HCT116 (cell line): ENCODE measurements around the gene PLCB1. TPM values are rescaled to one million over a fixed set of nuclear protein-coding genes. Genes with fewer than 3 reads are reported as not detected.

Experiments used
- ATAC-seq: fragments of 200-7000 bp; cut with Tn5 transposase; 2 replicates; pipeline ENCODE4 v1.9.1; 2020; ENCODE audit warnings: mild to moderate bottlenecking, moderate library complexity
- BruUV-seq: library from RNA; stranded (reverse); fragments of 400-500 nt; replicated peaks from 2 replicates; lab custom pipeline; 2021; lab: Mats Ljungman, UMichigan
- CTCF ChIA-PET: fragments of 300-600 bp; sonication (Branson Sonifier 250); formaldehyde crosslinking; loops from one replicate; lab custom pipeline; 2021; ENCODE audit warnings: antibody characterized with exemption; lab: Charles Lee
- POLR2A ChIA-PET: fragments of 300-600, 350-600 bp; sonication (Branson Sonifier 250); formaldehyde crosslinking; loops from one replicate; lab custom pipeline; 2021; ENCODE audit warnings: antibody characterized with exemption; lab: Charles Lee
- RAD21 ChIA-PET, 2 experiments: fragments of 300-600 bp; sonication (Branson Sonifier 250); formaldehyde crosslinking; loops; one replicate each; lab custom pipeline; 2023; ENCODE audit warnings: low total read pairs in 2 of 2; ENCODE audit not compliant: uncharacterized antibody in 2 of 2, unreplicated experiment in 2 of 2, low non-redundant PET in 1 of 2; lab: Charles Lee
- DNase-seq: peaks from one replicate; pipeline ENCODE4 v3.0.0-alpha.2; 2010; ENCODE audit warnings: low read depth, low spot score
- H2AFZ ChIP-seq: fragments of 200-600 bp; shearing (Covaris generic), sonication (generic); 2 replicates; pipeline ENCODE4 v1.6.1; 2017; ENCODE audit warnings: low read depth, mixed run types, mixed read lengths, antibody characterized with exemption, low read length; ENCODE audit not compliant: poor library complexity, severe bottlenecking
- H3K27ac ChIP-seq: 2 replicates; pipeline ENCODE4 v1.5.1; 2012; ENCODE audit warnings: low read depth, low read length
- H3K27me3 ChIP-seq: fragments of 200-600 bp; sonication (generic); 2 replicates; pipeline ENCODE4 v1.6.1; 2016; ENCODE audit warnings: mixed run types, low read length, mixed read lengths; ENCODE audit not compliant: insufficient read depth
- H3K36me3 ChIP-seq, 2 experiments: fragments of 200-500 bp in 1 of 2; fragments of 200-600 bp in 1 of 2; sonication (Bioruptor generic) in 1 of 2; sonication (generic) in 1 of 2; 2 replicates each; pipeline versions ENCODE4 v1.5.1 to v1.6.1; 2014 to 2016; ENCODE audit warnings: low read length in 2 of 2, inconsistent platforms in 1 of 2, mixed read lengths in 1 of 2, mixed run types in 1 of 2; ENCODE audit not compliant: insufficient read depth in 2 of 2, control insufficient read depth in 1 of 2
- H3K4me1 ChIP-seq, 2 experiments: fragments of 200-600 bp in 1 of 2; sonication (generic) in 1 of 2; 2 replicates each; pipeline versions ENCODE4 v1.5.1 to v1.6.1; 2012 to 2017; ENCODE audit warnings: low read length in 2 of 2, inconsistent platforms in 1 of 2, mild to moderate bottlenecking in 1 of 2, mixed read lengths in 1 of 2, mixed run types in 1 of 2, moderate library complexity in 1 of 2; ENCODE audit not compliant: insufficient read depth in 2 of 2, control insufficient read depth in 1 of 2
- H3K4me2 ChIP-seq: fragments of 200-600 bp; sonication (generic); 2 replicates; pipeline ENCODE4 v1.6.1; 2017; ENCODE audit warnings: mixed run types, low read length, mixed read lengths
- H3K4me3 ChIP-seq, 2 experiments: fragments of 200-600 bp in 1 of 2; sonication (generic) in 1 of 2; replicated peaks in 1 of 2; 2 replicates each; pipeline ENCODE4 v1.5.1; 2011 to 2016; ENCODE audit warnings: low read length in 2 of 2, control low read depth in 1 of 2, low read depth in 1 of 2, mild to moderate bottlenecking in 1 of 2, mixed read lengths in 1 of 2, mixed run types in 1 of 2
- H3K79me2 ChIP-seq: fragments of 200-600 bp; sonication (generic); 2 replicates; pipeline ENCODE4 v1.6.1; 2017; ENCODE audit warnings: mild to moderate bottlenecking, mixed run types, low read length, moderate library complexity, mixed read lengths; ENCODE audit not compliant: insufficient read depth
- H3K9ac ChIP-seq: fragments of 200-600 bp; sonication (generic); 2 replicates; pipeline ENCODE4 v1.6.1; 2016; ENCODE audit warnings: low read length, mixed read lengths
- H3K9me2 ChIP-seq: fragments of 200-600 bp; sonication (generic), shearing (Covaris generic); 2 replicates; pipeline ENCODE4 v1.6.1; 2017; ENCODE audit warnings: mixed run types, mild to moderate bottlenecking, moderate library complexity; ENCODE audit not compliant: insufficient read depth
- H3K9me3 ChIP-seq, 2 experiments: fragments of 200-500 bp in 1 of 2; fragments of 200-600 bp in 1 of 2; sonication (Bioruptor generic) in 1 of 2; sonication (generic) in 1 of 2; 2 replicates each; pipeline ENCODE4 v1.6.1; 2014 to 2017; ENCODE audit warnings: low read length in 2 of 2, mixed read lengths in 2 of 2, inconsistent platforms in 1 of 2, low read depth in 1 of 2, mild to moderate bottlenecking in 1 of 2, mixed run types in 1 of 2, moderate library complexity in 1 of 2; ENCODE audit not compliant: control insufficient read depth in 1 of 2, insufficient read depth in 1 of 2
- H4K20me1 ChIP-seq: fragments of 200-600 bp; sonication (generic), shearing (Covaris generic); 2 replicates; pipeline ENCODE4 v1.6.1; 2017; ENCODE audit warnings: mixed run types, mild to moderate bottlenecking, moderate library complexity; ENCODE audit not compliant: insufficient read depth
- CEBPB ChIP-seq: IDR thresholded peaks from 2 replicates; pipeline ENCODE4 v1.6.1; 2012; ENCODE audit warnings: low read depth
- EGR1 ChIP-seq: IDR thresholded peaks from 2 replicates; pipeline ENCODE4 v1.6.1; 2012; ENCODE audit warnings: low read depth
- ELF1 ChIP-seq: IDR thresholded peaks from 2 replicates; pipeline ENCODE4 v1.6.1; 2012; ENCODE audit warnings: low read depth, borderline replicate concordance
- EZH2 ChIP-seq: fragments of 200-600 bp; sonication (generic); IDR thresholded peaks from 2 replicates; pipeline ENCODE4 v1.6.1; 2017; ENCODE audit warnings: antibody characterized with exemption, mixed run types
- JUND ChIP-seq: IDR thresholded peaks from 2 replicates; pipeline ENCODE4 v1.6.1; 2012
- POLR2A ChIP-seq: IDR thresholded peaks from 2 replicates; pipeline ENCODE4 v1.7.0; 2011; ENCODE audit warnings: borderline replicate concordance; ENCODE audit not compliant: insufficient read depth, insufficient read length; ENCODE audit errors: extremely low read depth
- POLR2AphosphoS5 ChIP-seq: IDR thresholded peaks from 2 replicates; pipeline ENCODE4 v1.6.1; 2011; ENCODE audit warnings: mild to moderate bottlenecking, low read depth, low read length, moderate library complexity
- SIN3A ChIP-seq: IDR thresholded peaks from 2 replicates; pipeline ENCODE4 v1.6.1; 2012; ENCODE audit warnings: low read depth
- SP1 ChIP-seq: IDR thresholded peaks from 2 replicates; pipeline ENCODE4 v1.6.1; 2012; ENCODE audit warnings: low read depth
- ZFX ChIP-seq: fragments of 450-650 bp; IDR thresholded peaks from 2 replicates; pipeline ENCODE4 v1.6.1; 2017
- ZNF274 ChIP-seq: fragments of 200-500 bp; sonication (Bioruptor generic); IDR thresholded peaks from 2 replicates; pipeline ENCODE4 v1.6.1; 2014; ENCODE audit warnings: mild to moderate bottlenecking, low read depth, low read length, inconsistent platforms
- intact Hi-C: fragments of 100-400 bp; cut with micrococcal nuclease; formaldehyde crosslinking; loops from 2 replicates; pipeline ENCODE4 v1.10.0; 2022
- total RNA-seq: library from RNA; stranded (reverse); gene quantifications from one replicate; pipeline ENCODE4 v1.2.1, GENCODE V29; 2021; ENCODE audit not compliant: unreplicated experiment
- TF ChIP-seq, protein P1 (sequence below): IDR thresholded peaks from 2 replicates; pipeline ENCODE4 v1.6.1; 2012
- TF ChIP-seq, protein P2 (sequence below): IDR thresholded peaks from 2 replicates; pipeline ENCODE4 v1.6.1; 2011; ENCODE audit warnings: mild to moderate bottlenecking, low read length, moderate library complexity; ENCODE audit not compliant: insufficient replicate concordance; ENCODE audit errors: extremely low read depth
- TF ChIP-seq, protein P3 (sequence below): IDR thresholded peaks from 2 replicates; pipeline ENCODE4 v1.6.1; 2012
- TF ChIP-seq, protein P4 (sequence below): IDR thresholded peaks from 2 replicates; pipeline ENCODE4 v1.6.1; 2012; ENCODE audit warnings: low read depth

The PLCB1 gene
- total RNA-seq, 1 experiment from 2014 or later, result 15.8 TPM

DNA sequence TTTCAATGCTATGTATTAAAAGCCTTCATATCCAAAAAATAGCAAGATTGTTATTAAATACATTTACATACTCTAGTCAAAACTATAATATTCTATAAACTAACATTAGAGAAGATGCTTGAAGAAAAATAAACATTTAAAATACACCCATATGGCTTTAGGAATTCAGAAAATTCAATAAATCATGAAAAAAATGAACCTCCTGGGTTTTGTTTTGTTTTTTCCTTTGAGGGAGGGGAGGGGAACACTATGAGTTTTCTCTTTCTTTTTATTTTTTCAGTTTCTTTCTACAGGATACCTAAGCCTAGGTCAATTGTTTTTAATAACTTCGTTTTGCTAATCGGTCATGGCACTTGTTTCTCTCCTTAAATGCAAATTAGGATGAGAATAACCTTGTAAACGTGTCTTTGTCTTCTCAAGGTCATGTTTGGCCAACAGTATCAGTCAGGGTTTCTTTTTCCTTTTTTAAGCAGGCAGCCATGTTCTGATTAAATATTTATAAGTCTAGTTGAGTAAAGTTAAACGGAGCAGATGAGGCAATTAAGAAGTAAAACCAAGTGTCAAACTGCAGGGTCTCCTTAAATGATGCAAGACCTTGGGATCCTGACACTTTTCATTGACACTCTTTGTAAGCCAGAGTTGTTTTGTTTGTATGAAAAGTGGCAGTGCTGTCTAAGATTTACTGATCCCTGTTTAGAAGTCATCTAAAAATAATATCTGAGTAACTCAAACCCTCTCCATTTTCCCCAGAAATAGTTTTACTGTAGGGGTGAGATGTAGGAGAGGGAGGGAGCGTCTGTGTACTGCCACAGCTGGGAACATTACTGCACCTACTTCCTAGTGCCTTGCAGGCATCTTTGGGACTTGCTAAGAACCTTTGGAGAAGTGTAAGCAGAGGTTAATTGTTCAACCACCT is 392.3 kb downstream of the PLCB1 start:
- Histone ChIP-seq H3K9me3 (no peaks in the 10 kb centered on the region), H3K4me1 (no peaks in the 10 kb centered on the region), H4K20me1 (no peaks in the 10 kb centered on the region), H3K9me2 (no peaks in the 10 kb centered on the region), H3K4me2 (no peak overlapping the region), H3K27me3 (no peaks in the 10 kb centered on the region), H3K4me3 (no peak overlapping the region), H3K9ac (no peak overlapping the region), H3K36me3 (no peaks in the 10 kb centered on the region), H2AFZ (no peak overlapping the region), H3K79me2 (no peaks in the 10 kb centered on the region), H3K27ac (no peak overlapping the region)
- CTCF ChIA-PET, result no interaction called here
- DNase-seq, result no peak
- no peak for ATAC-seq
- RAD21 ChIA-PET, result no interaction called here
- BruUV-seq, result no TSS peak
- TF ChIP-seq CEBPB, result no peak
- intact Hi-C loops, result loop anchor here (10.0 kb wide), 1 partner anchor 490 kb away; no protein-coding TSS in a partner anchor
- POLR2A ChIA-PET, result no interaction called here

DNA sequence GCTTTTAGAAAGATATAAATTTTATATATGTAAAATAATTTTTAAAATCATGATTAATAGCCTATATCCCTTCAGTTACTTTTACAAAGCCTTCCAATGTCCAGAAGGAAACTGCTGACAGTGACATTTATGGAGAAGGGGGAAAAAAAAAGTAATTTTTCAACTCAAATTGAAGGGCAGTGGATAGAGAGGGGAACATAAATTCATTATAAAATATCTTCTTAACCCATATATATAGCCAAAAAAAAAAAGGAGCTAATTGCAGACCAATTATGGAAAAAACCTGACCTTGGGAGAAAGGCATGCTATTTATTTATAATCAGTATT is 392.9 kb downstream of the PLCB1 start:
- H3K9me3 ChIP-seq, result no peaks in the 10 kb centered on the region
- no peak overlapping the region for H2AFZ ChIP-seq
- no peaks in the 10 kb centered on the region for H3K36me3 ChIP-seq
- H3K79me2 ChIP-seq, result no peaks in the 10 kb centered on the region
- no peaks in the 10 kb centered on the region for H3K9me2 ChIP-seq
- intact Hi-C loops, result loop anchor here (10.0 kb wide), 1 partner anchor 490 kb away; no protein-coding TSS in a partner anchor
- BruUV-seq, result no TSS peak
- H3K4me3 ChIP-seq, result no peak overlapping the region
- no peak overlapping the region for H3K4me2 ChIP-seq
- POLR2A ChIA-PET, result no interaction called here
- H3K27me3 ChIP-seq, result no peaks in the 10 kb centered on the region
- no peaks in the 10 kb centered on the region for H4K20me1 ChIP-seq
- H3K27ac ChIP-seq, result no peak overlapping the region
- no peak for ATAC-seq
- CTCF ChIA-PET, result no interaction called here
- H3K4me1 ChIP-seq, result no peaks in the 10 kb centered on the region
- TF ChIP-seq SIN3A (no peak), EZH2 (no peak), SP1 (no peak), ZNF274 (no peak), POLR2A (no peak), EGR1 (no peak), JUND (no peak), CEBPB (no peak), ELF1 (no peak), POLR2AphosphoS5 (no peak), ZFX (no peak)
- TF ChIP-seq, protein P1, sequence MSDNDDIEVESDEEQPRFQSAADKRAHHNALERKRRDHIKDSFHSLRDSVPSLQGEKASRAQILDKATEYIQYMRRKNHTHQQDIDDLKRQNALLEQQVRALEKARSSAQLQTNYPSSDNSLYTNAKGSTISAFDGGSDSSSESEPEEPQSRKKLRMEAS, result no peak
- TF ChIP-seq, protein P2, sequence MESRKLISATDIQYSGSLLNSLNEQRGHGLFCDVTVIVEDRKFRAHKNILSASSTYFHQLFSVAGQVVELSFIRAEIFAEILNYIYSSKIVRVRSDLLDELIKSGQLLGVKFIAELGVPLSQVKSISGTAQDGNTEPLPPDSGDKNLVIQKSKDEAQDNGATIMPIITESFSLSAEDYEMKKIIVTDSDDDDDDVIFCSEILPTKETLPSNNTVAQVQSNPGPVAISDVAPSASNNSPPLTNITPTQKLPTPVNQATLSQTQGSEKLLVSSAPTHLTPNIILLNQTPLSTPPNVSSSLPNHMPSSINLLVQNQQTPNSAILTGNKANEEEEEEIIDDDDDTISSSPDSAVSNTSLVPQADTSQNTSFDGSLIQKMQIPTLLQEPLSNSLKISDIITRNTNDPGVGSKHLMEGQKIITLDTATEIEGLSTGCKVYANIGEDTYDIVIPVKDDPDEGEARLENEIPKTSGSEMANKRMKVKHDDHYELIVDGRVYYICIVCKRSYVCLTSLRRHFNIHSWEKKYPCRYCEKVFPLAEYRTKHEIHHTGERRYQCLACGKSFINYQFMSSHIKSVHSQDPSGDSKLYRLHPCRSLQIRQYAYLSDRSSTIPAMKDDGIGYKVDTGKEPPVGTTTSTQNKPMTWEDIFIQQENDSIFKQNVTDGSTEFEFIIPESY, result no peak
- TF ChIP-seq, protein P3, sequence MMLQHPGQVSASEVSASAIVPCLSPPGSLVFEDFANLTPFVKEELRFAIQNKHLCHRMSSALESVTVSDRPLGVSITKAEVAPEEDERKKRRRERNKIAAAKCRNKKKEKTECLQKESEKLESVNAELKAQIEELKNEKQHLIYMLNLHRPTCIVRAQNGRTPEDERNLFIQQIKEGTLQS, result no peak
- TF ChIP-seq, protein P4, sequence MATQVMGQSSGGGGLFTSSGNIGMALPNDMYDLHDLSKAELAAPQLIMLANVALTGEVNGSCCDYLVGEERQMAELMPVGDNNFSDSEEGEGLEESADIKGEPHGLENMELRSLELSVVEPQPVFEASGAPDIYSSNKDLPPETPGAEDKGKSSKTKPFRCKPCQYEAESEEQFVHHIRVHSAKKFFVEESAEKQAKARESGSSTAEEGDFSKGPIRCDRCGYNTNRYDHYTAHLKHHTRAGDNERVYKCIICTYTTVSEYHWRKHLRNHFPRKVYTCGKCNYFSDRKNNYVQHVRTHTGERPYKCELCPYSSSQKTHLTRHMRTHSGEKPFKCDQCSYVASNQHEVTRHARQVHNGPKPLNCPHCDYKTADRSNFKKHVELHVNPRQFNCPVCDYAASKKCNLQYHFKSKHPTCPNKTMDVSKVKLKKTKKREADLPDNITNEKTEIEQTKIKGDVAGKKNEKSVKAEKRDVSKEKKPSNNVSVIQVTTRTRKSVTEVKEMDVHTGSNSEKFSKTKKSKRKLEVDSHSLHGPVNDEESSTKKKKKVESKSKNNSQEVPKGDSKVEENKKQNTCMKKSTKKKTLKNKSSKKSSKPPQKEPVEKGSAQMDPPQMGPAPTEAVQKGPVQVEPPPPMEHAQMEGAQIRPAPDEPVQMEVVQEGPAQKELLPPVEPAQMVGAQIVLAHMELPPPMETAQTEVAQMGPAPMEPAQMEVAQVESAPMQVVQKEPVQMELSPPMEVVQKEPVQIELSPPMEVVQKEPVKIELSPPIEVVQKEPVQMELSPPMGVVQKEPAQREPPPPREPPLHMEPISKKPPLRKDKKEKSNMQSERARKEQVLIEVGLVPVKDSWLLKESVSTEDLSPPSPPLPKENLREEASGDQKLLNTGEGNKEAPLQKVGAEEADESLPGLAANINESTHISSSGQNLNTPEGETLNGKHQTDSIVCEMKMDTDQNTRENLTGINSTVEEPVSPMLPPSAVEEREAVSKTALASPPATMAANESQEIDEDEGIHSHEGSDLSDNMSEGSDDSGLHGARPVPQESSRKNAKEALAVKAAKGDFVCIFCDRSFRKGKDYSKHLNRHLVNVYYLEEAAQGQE, result no peak
- TF ChIP-seq, all 23 proteins: peak for 0
- H3K9ac ChIP-seq, result no peak overlapping the region
- no peak for DNase-seq
- RAD21 ChIA-PET, result no interaction called here
